Measurements from ENCODE around the gene YPEL3.

The YPEL3 gene

DNA sequence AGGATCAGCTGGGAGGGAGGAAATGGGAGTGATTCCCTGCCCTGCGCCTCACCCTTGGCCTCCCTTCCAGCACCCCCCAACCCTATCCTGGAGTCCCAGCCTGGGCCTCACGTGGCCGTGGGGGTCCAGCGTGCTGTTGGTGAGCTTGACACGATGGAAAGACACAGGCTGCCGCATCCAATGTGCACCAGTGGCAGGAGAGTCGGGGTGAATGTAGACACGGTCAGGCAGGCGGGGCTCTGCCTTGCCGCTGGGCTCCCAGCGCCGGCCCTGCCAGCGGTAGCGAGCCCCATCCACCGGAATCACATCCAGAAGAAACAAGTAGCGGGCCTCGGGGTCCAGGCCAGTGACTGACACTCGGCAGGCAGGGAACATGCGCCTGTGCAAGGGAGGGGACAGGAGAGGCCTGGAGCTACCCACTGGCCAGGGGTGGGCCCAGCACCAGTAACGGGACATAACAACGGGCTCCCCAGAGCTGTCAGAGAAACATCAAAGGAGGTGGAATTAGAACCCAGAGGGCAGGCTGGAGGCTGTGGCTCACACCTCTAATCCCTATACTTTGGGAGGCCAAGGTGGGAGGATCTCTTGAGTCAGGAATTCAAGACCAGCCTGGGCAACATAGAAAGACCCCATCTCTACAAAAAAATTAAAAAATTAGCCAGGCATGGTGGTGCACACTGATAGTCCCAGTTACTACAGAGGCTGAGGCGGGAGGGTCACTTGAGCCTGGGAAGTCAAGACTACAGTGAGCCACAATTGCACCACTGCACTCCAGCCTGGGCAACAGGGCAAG, 7.0 kb downstream of the YPEL3 start:
- no peak for DNase-seq

GRCh38 chr16:30088237-30088831, 7.7 kb downstream of the YPEL3 start:
- no peak for DNase-seq

DNA sequence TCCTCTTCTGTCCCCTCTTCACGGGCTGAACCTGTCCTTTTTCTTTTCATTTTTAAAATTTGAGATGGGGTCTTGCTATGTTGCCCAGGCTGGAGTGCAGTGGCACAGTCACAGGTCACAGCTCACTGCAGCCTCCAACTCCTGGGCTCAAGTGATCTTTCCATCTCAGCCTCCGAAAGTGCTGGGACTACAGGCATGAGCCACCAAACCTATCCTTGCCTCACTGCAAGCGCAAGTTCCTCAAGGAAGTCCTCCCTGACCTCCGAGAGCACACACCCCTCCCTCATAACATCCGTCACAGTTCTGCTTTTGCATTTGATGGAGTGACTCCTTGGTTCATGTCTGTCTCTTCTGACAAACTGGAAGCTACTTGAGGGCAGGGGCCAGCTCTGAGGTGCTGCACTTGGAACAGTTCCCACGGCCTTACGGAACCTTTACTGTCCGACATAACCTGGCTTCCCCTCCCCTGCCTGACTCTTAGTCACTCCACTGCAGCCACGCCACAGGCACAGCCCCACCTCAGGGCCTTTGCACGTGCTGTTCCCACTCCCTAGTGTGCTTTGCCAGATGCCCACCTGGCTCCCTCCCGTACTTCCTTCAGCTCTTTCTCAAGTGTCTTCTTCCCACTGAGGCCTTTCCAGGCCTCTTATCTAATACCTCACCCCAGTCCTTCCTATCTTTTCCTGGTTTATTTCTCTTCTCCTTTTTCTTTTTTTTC, 8.7 kb downstream of the YPEL3 start:
- no peak for DNase-seq

- DNase-seq: no peak
These were observed 9.5 kb downstream of the YPEL3 start for GRCh38 chr16:30086291-30087140.

GRCh38 chr16:30085820-30086219, 10.2 kb downstream of the YPEL3 start:
- DNase-seq: no peak

- no peak for DNase-seq
These were observed 10.8 kb downstream of the YPEL3 start for GRCh38 chr16:30085247-30085646.

GRCh38 chr16:30084816-30085159, 11.2 kb downstream of the YPEL3 start:
- no peak for DNase-seq

- no peak for DNase-seq
These were observed 11.8 kb downstream of the YPEL3 start for GRCh38 chr16:30084096-30084815.

- DNase-seq: no peak
These were observed 12.6 kb downstream of the YPEL3 start for GRCh38 chr16:30083216-30084055.

- no peak for DNase-seq
These were observed 13.4 kb downstream of the YPEL3 start for GRCh38 chr16:30082545-30083090.

DNA sequence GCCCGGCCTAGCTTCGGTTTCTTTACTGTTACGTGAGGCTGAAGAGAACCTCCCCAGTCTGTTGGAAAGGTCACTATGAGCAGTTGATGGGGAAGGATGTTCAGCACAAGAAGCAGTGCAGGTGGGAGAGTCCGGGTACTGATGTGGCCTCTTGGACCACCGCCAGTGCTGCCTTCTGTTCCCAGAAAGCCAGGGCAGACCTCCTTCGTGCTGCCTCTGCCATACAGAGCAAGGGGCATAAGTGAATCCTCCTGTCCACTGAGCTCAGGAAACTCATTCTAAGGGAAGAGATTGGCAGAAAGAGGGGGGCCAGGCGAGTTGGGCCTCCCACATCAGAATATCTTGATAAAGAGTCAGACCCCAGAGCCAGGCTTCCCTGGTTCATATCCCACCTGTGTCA, 16.5 kb downstream of the YPEL3 start:
- DNase-seq: no peak

DNA sequence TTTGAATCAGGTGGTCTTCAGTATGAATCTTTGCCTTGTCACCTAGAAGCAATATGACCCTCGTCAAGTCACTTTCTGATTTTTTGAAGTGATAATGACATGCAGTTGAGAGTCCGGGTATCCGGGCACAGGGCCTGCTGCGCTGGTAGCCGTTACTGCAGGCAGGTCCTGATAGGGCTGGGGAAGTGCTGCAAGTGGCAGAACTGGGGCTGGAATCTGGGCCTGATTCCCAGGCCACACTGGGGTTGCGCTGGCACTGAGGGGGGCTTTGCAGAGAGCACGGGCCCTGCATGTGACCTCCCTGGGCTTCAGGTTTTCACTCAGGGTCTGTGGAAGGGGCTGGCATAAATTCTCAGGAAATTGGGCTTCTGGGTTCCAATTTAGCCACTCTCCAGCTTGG, 17.3 kb downstream of the YPEL3 start:
- no peak for DNase-seq

GRCh38 chr16:30077656-30078055, 18.4 kb downstream of the YPEL3 start:
- no peak for DNase-seq

DNA sequence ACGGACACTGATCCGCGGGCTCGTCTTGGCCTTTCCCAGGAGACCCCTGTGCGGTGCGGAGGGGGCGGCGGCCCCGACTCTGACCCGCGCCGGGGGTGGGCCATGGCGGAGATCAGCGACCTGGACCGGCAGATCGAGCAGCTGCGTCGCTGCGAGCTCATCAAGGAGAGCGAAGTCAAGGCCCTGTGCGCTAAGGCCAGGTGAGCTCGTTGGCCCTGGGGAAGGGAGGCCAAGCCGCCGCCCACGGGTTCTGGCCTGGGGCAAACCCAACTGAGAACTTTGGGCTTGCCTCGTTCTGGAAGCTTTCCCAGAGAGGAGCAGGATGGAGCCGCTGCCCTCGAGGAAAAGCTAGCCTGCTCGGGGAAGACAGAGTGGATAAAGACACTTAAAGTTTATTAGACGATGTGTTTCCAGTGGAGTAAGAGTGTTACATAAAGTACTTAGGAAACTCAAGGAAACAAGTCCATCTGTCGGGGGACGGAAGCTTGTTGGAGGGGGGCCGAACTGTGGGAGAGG, 19.7 kb downstream of the YPEL3 start:
- no peak for DNase-seq

DNA sequence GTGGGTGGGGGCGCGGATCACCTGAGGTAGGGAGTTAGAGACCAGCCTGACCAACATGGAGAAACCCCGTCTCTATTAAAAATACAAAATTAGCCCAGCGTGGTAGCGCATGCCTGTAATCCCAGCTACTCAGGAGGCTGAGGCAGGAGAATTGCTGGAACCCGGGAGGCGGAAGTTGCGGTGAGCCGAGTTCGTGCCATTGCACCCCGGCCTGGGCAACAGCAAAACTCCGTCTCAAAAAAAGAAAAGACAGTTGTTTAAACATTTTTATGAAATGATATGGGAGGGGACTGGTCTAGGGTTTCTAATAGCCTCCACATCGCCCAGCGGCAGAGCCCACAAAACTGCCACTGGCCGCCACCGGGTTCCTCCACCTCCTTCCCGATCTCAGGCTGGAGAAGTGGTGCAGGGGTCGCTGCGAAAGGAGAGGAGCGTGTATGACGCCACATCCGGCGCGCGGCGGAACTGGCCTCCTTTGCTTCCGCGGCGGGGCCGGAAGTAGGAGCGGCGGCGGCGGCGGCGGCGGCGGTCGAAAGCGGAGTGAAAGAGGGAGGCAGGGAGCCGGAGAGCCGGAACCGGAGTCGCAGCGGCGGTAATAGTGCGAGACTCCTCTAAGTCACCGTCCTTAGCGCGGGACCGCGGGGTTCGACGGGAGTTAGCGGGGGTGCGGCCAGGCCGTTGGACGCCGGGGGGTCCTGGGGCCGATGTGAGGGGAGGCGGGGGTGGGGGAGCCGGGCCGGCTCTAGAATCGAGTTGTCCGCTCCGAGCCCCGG, 20.3 kb downstream of the YPEL3 start, which contains the start of gene PPP4C:
PPP4C (plus strand) TSS at position 492 of the 773 bp plus-strand sequence. CDS start 384 bp downstream, outside the sequence.
- DNase-seq: peak; percentile 93

DNA sequence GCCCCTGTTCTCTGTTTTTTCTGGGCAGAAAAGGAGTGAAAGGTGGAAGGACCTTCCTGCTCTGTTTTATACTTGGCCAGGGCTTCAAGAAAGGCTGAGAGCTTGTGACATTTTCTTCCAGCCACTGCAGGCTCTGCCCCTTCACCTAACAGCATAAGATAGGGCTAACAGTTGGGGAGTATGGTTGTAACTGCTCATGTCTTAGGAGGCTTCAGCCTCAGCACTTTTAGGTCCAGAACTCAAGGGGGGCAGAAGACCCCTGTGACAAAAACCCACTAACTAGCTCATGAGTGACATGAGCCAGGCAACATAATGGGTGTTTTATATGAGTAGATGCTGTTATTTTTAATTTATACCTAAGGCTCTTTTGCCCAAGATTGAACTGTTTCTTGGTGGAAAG, 25.5 kb downstream of the YPEL3 start:
- no peak for DNase-seq

- no peak for DNase-seq
These were observed 26.2 kb downstream of the YPEL3 start for GRCh38 chr16:30069611-30070462.

GRCh38 chr16:30068750-30069610, 27.0 kb downstream of the YPEL3 start:
- DNase-seq: no peak

Data from activated gamma-delta T cell (primary cell).